OCI-LY7 (cell line): ENCODE data around the gene VWC2L. TPM values are rescaled to one million over a fixed set of nuclear protein-coding genes. Genes with fewer than 3 reads are reported as not detected.

ENCODE experiments used
- BruUV-seq: library from RNA; stranded (reverse); fragments of 400-500 nt; replicated peaks from 2 replicates; lab custom pipeline; 2021; lab: Mats Ljungman, UMichigan
- CTCF ChIA-PET: fragments of 300-600 bp; sonication (Branson Sonifier 250); formaldehyde crosslinking; loops from one replicate; lab custom pipeline; 2022; ENCODE audit warnings: antibody characterized with exemption; ENCODE audit not compliant: unreplicated experiment; lab: Charles Lee
- POLR2A ChIA-PET: fragments of 300-600 bp; sonication (Branson Sonifier 250); formaldehyde crosslinking; loops from one replicate; lab custom pipeline; 2022; ENCODE audit warnings: antibody characterized with exemption; lab: Charles Lee
- DNase-seq: peaks from one replicate; pipeline ENCODE4 v3.0.0-alpha.2; 2015; ENCODE audit warnings: low spot score
- H2AFZ ChIP-seq: fragments of 200-600 bp; sonication (generic), shearing (Covaris generic); 2 replicates; pipeline ENCODE4 v1.6.1; 2014; ENCODE audit warnings: mild to moderate bottlenecking, antibody characterized with exemption, low read length, moderate library complexity
- H3K27ac ChIP-seq: fragments of 200-600 bp; sonication (generic); 2 replicates; pipeline ENCODE4 v1.5.1; 2014; ENCODE audit warnings: mixed run types, low read depth, mild to moderate bottlenecking, moderate library complexity, low read length, inconsistent platforms; ENCODE audit not compliant: poor library complexity, severe bottlenecking
- H3K36me3 ChIP-seq: fragments of 200-600 bp; sonication (generic); 2 replicates; pipeline ENCODE4 v1.6.1; 2014; ENCODE audit warnings: mild to moderate bottlenecking, antibody characterized with exemption, low read length, moderate library complexity, mixed read lengths; ENCODE audit not compliant: insufficient read depth
- H3K4me1 ChIP-seq: fragments of 200-600 bp; sonication (generic); 2 replicates; pipeline ENCODE4 v1.5.1; 2014; ENCODE audit warnings: mild to moderate bottlenecking, low read length; ENCODE audit not compliant: insufficient read depth, poor library complexity, severe bottlenecking
- H3K4me2 ChIP-seq: fragments of 200-600 bp; sonication (generic); 2 replicates; pipeline ENCODE4 v1.6.1; 2014; ENCODE audit warnings: mild to moderate bottlenecking, low read length
- H3K4me3 ChIP-seq: fragments of 200-600 bp; sonication (generic); 2 replicates; pipeline ENCODE4 v1.5.1; 2014; ENCODE audit warnings: mild to moderate bottlenecking, low read depth, low read length; ENCODE audit not compliant: poor library complexity, severe bottlenecking
- H3K79me2 ChIP-seq: fragments of 200-600 bp; sonication (generic); 2 replicates; pipeline ENCODE4 v1.6.1; 2016; ENCODE audit warnings: low read depth, mild to moderate bottlenecking, low read length, moderate library complexity, mixed read lengths; ENCODE audit not compliant: insufficient read depth
- H3K9me2 ChIP-seq: fragments of 200-600 bp; sonication (generic); 2 replicates; pipeline ENCODE4 v1.6.1; 2016; ENCODE audit warnings: mild to moderate bottlenecking, low read length, mixed read lengths; ENCODE audit not compliant: insufficient read depth
- H3K9me3 ChIP-seq: fragments of 200-600 bp; sonication (generic); 2 replicates; pipeline ENCODE4 v1.6.1; 2014; ENCODE audit warnings: mild to moderate bottlenecking, mixed run types, low read length, mixed read lengths
- H4K20me1 ChIP-seq: fragments of 200-600 bp; sonication (generic); 2 replicates; pipeline ENCODE4 v1.6.1; 2014; ENCODE audit warnings: mild to moderate bottlenecking, antibody characterized with exemption, low read length, moderate library complexity, mixed read lengths; ENCODE audit not compliant: insufficient read depth
- CTCF ChIP-seq: fragments of 200-600 bp; sonication (generic); conservative IDR thresholded peaks from 2 replicates; pipeline ENCODE4 v1.5.1; 2014; ENCODE audit warnings: mild to moderate bottlenecking, antibody characterized with exemption, low read length, moderate library complexity, mixed read lengths
- EZH2phosphoT487 ChIP-seq: fragments of 200-600 bp; sonication (generic); IDR thresholded peaks from 2 replicates; pipeline ENCODE4 v1.6.1; 2018; ENCODE audit warnings: low read depth, borderline replicate concordance, mild to moderate bottlenecking, mixed run types, antibody characterized with exemption, low read length, moderate library complexity, mixed read lengths
- intact Hi-C: fragments of 100-400 bp; cut with micrococcal nuclease; formaldehyde crosslinking; loops from one replicate; pipeline ENCODE4 v1.10.0; 2022; ENCODE audit not compliant: unreplicated experiment
- total RNA-seq, 2 experiments: library from RNA; depleted of rRNA in 1 of 2; stranded (reverse); fragments of >200 nt in 1 of 2; shearing (Covaris generic) in 1 of 2; gene quantifications; 2 replicates each; pipeline ENCODE4 v1.2.3, GENCODE V29; 2014 to 2022

Gene VWC2L
- total RNA-seq, 2 experiments from 2014 or later, result not detected

DNA sequence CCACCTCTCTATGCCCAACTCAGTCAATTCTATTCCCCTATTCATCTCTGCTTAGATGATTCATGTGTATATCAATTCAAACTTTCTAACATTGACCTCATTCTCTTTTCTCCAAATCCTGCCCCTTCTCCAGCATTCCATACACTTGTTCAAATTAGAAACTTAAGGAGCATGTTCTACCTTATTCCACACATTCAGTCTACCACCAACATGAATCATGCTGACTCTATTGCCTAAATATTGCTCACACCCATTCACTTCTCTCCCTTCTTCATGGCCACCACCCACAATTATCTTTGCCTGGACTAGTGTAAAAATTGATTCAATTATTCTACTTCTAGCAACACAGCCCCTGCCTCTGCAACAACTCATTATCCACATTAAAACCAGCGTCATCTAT lies 147.5 kb downstream of the VWC2L start:
- Histone ChIP-seq H2AFZ (no peak overlapping the region), H3K9me3 (no peaks in the 10 kb centered on the region), H3K27ac (no peak overlapping the region), H3K4me3 (no peak overlapping the region), H3K4me1 (no peaks in the 10 kb centered on the region), H3K9me2 (no peaks in the 10 kb centered on the region), H3K79me2 (no peaks in the 10 kb centered on the region), H4K20me1 (no peaks in the 10 kb centered on the region), H3K4me2 (no peak overlapping the region), H3K36me3 (no peaks in the 10 kb centered on the region)
- POLR2A ChIA-PET, result interaction anchor here (0.6 to 0.7 kb wide), 2 partner anchors 16 to 17 kb away, joined by 3 to 6 read pairs; no protein-coding TSS in a partner anchor
- intact Hi-C loops, result no loop called here
- no TSS peak for BruUV-seq
- DNase-seq, result no peak
- no peak for TF ChIP-seq CTCF
- TF ChIP-seq EZH2phosphoT487, result no peak
- CTCF ChIA-PET, result no interaction called here

GRCh38 chr2:214560176-214560575 lies 149.3 kb downstream of the VWC2L start:
- ChIA-PET POLR2A (interaction anchor here (0.6 kb wide), 2 partner anchors 26 to 780 kb away, joined by 3 to 5 read pairs; no protein-coding TSS in a partner anchor), CTCF (no interaction called here)
- BruUV-seq, result no TSS peak
- no peaks in the 10 kb centered on the region for H3K9me2 ChIP-seq
- no peak for TF ChIP-seq CTCF
- no peak for TF ChIP-seq EZH2phosphoT487
- no peak overlapping the region for H3K4me3 ChIP-seq
- no peaks in the 10 kb centered on the region for H3K36me3 ChIP-seq
- H3K4me1 ChIP-seq, result no peaks in the 10 kb centered on the region
- H3K4me2 ChIP-seq, result no peak overlapping the region
- H2AFZ ChIP-seq, result no peak overlapping the region
- intact Hi-C loops, result no loop called here
- no peaks in the 10 kb centered on the region for H3K79me2 ChIP-seq
- DNase-seq, result no peak
- H4K20me1 ChIP-seq, result no peaks in the 10 kb centered on the region
- H3K27ac ChIP-seq, result no peak overlapping the region
- no peaks in the 10 kb centered on the region for H3K9me3 ChIP-seq

DNA sequence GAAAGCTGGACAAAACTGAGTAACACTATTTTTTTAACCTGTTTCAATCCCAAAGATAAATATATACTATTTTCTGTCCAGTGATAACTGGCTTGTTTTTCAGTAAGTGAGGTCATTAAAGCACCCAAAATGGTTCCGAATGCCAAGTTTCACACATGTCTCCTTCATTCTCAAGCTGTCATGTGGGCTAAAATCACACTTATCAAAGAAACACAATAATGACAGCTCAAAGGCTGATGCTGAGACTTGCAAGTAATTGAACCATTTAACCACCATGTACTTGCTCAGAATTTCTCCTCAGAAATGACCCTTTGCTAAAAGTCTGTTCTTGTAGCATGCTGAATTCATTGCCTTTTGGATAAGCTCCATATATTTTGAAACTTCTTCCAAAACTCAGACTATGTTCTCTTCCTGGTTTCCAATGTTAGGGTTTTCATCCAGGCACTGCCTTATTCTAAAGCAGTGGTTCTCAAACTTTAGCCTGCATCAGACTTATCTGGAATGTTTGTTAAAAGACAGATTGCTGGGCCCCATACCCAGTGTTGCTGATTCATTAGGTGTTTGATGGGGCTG lies 149.8 kb downstream of the VWC2L start:
- H3K9me3 ChIP-seq, result no peaks in the 10 kb centered on the region
- no peak overlapping the region for H3K4me3 ChIP-seq
- BruUV-seq, result no TSS peak
- no peak for DNase-seq
- TF ChIP-seq CTCF, result no peak
- no peak for TF ChIP-seq EZH2phosphoT487
- no peaks in the 10 kb centered on the region for H4K20me1 ChIP-seq
- no peak overlapping the region for H2AFZ ChIP-seq
- intact Hi-C loops, result no loop called here
- H3K27ac ChIP-seq, result no peak overlapping the region
- ChIA-PET CTCF (no interaction called here), POLR2A (interaction anchor here (0.6 kb wide), 2 partner anchors 27 to 780 kb away, joined by 3 to 5 read pairs; no protein-coding TSS in a partner anchor)
- no peak overlapping the region for H3K4me2 ChIP-seq
- H3K36me3 ChIP-seq, result no peaks in the 10 kb centered on the region
- H3K4me1 ChIP-seq, result no peaks in the 10 kb centered on the region
- H3K9me2 ChIP-seq, result no peaks in the 10 kb centered on the region
- no peaks in the 10 kb centered on the region for H3K79me2 ChIP-seq
